ENCODE data around the gene LGMN. TPM values are rescaled to one million over a fixed set of nuclear protein-coding genes. Genes with fewer than 3 reads are reported as not detected.

The LGMN gene
- polyA plus RNA-seq, 1 of the 3 experiments (the other 2 are of a cell fraction) = 76.3 TPM

DNA sequence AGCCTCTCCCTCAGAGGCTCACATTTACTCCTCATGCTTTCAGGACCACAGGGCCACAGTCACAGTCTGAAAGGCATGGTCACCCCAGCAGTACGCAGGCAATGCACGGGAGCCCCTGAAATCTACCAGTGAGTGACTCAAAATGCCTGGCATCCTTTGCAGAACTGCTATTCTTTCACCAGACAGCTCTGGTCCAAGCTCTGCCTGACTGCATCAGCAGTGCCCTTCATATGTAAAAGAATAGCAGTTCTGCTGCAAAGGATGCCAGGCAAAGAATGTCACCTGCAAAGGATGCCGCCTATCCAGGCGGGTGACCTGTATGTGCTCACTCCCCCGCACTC lies 38.5 kb downstream of the LGMN start:
- Histone ChIP-seq H3K4me3 (ENCODE audit: low read depth in 2 of 2, low read length in 1 of 2) (no peak overlapping the region), H3K79me2 (ENCODE audit: insufficient read depth) (no peaks in the 10 kb centered on the region), H3K9me3 (no peaks in the 10 kb centered on the region), H3K27ac (ENCODE audit: low read depth in 2 of 2, low read length in 1 of 2) (no peak overlapping the region), H3F3A (replicated peaks; ENCODE audit: insufficient read depth) (peaks cover 5% of the 10 kb centered on the region), H4K20me1 (ENCODE audit: insufficient read depth) (no peaks in the 10 kb centered on the region), H3K27me3 (ENCODE audit: insufficient read depth) (no peaks in the 10 kb centered on the region), H3K9me2 (no peaks in the 10 kb centered on the region), H3K36me3 (replicated peaks in 1 of 2; ENCODE audit: control insufficient read depth in 1 of 2, insufficient read depth in 2 of 2, low read length in 1 of 2) (peaks cover 0 to 4% of the 10 kb centered on the region in 2 experiments), H3K4me2 (no peak overlapping the region), H3K4me1 (ENCODE audit: control insufficient read depth in 1 of 2, insufficient read depth in 2 of 2, low read depth in 1 of 2, low read length in 1 of 2) (0 out of 4 replicates have a peak, but pooled peaks cover 0 to 8% of the 10 kb centered on the region in 2 experiments), H2AFZ (ENCODE audit: low read depth) (no peak overlapping the region), H3K9ac (no peak overlapping the region)
- ChIA-PET CTCF (interaction anchor here (1.2 to 2.0 kb wide), 2 partner anchors 23 to 74 kb away, joined by 3 to 8 read pairs; no protein-coding TSS in a partner anchor), POLR2A (no interaction called here)
- TF ChIP-seq RXRA (IDR thresholded peaks at IDR 0.05; ENCODE audit: borderline replicate concordance, low read depth) = no peak
- TF ChIP-seq EP300 (IDR thresholded peaks at IDR 0.05; ENCODE audit: borderline replicate concordance in 1 of 2, low read depth in 1 of 2, low read length in 1 of 2) = no peak
- no peak for TF ChIP-seq TAF1 (IDR thresholded peaks at IDR 0.05; ENCODE audit: borderline replicate concordance, low read depth, low read length)
- no peak for TF ChIP-seq SMC3 (IDR thresholded peaks at IDR 0.05; ENCODE audit: low read depth, low read length)
- TF ChIP-seq, protein P1, sequence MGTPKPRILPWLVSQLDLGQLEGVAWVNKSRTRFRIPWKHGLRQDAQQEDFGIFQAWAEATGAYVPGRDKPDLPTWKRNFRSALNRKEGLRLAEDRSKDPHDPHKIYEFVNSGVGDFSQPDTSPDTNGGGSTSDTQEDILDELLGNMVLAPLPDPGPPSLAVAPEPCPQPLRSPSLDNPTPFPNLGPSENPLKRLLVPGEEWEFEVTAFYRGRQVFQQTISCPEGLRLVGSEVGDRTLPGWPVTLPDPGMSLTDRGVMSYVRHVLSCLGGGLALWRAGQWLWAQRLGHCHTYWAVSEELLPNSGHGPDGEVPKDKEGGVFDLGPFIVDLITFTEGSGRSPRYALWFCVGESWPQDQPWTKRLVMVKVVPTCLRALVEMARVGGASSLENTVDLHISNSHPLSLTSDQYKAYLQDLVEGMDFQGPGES (IDR thresholded peaks at IDR 0.05; ENCODE audit: low read depth, low read length) = no peak
- no peak for TF ChIP-seq FOXM1 (IDR thresholded peaks at IDR 0.05; ENCODE audit: low read depth)
- TF ChIP-seq ELF1 (IDR thresholded peaks at IDR 0.05) = no peak
- no peak for TF ChIP-seq SIN3A (IDR thresholded peaks at IDR 0.05; ENCODE audit: borderline replicate concordance, low read depth, low read length)
- TF ChIP-seq RCOR1 (IDR thresholded peaks at IDR 0.05; ENCODE audit: low read length) = no peak
- TF ChIP-seq NRF1 (IDR thresholded peaks at IDR 0.05; ENCODE audit: low read depth, low read length) = no peak
- TF ChIP-seq, protein P2, sequence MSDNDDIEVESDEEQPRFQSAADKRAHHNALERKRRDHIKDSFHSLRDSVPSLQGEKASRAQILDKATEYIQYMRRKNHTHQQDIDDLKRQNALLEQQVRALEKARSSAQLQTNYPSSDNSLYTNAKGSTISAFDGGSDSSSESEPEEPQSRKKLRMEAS (IDR thresholded peaks at IDR 0.05; ENCODE audit: low read depth) = no peak
- TF ChIP-seq GATA2 (CRISPR knock-in tag; IDR thresholded peaks at IDR 0.05) = no peak
- no peak for TF ChIP-seq CHD2 (IDR thresholded peaks at IDR 0.05; ENCODE audit: low read length, partially characterized antibody)
- TF ChIP-seq, protein P3, sequence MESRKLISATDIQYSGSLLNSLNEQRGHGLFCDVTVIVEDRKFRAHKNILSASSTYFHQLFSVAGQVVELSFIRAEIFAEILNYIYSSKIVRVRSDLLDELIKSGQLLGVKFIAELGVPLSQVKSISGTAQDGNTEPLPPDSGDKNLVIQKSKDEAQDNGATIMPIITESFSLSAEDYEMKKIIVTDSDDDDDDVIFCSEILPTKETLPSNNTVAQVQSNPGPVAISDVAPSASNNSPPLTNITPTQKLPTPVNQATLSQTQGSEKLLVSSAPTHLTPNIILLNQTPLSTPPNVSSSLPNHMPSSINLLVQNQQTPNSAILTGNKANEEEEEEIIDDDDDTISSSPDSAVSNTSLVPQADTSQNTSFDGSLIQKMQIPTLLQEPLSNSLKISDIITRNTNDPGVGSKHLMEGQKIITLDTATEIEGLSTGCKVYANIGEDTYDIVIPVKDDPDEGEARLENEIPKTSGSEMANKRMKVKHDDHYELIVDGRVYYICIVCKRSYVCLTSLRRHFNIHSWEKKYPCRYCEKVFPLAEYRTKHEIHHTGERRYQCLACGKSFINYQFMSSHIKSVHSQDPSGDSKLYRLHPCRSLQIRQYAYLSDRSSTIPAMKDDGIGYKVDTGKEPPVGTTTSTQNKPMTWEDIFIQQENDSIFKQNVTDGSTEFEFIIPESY (IDR thresholded peaks at IDR 0.05; ENCODE audit: borderline replicate concordance, low read depth) = no peak
- TF ChIP-seq JUND (IDR thresholded peaks at IDR 0.05) = no peak
- TF ChIP-seq USF1 (IDR thresholded peaks at IDR 0.05; ENCODE audit: borderline replicate concordance, low read depth) = no peak
- TF ChIP-seq TEAD4 (IDR thresholded peaks at IDR 0.05; ENCODE audit: borderline replicate concordance, insufficient read depth) = no peak
- no peak for TF ChIP-seq RAD21 (IDR thresholded peaks at IDR 0.05; ENCODE audit: low read length)
- TF ChIP-seq EZH2phosphoT487 (IDR thresholded peaks at IDR 0.05; ENCODE audit: borderline replicate concordance, low read depth) = no peak
- WGBS (ENCODE audit: low lambda C conversion rate) = 100% methylated on average over 4 of the region's 5 CpGs
- no peak for DNase-seq
